Brain microvascular endothelial cell (primary cell): Measurements from ENCODE around the gene WNT5A.
"Not testable (repeated sequence)": the region's sequence is repeated elsewhere in the genome, so short reads cannot be mapped to it uniquely, and the experiment has no call there.

Experiments used
- DNase-seq: peaks from one replicate; pipeline ENCODE4 v3.0.0-alpha.2; 2020
- H3K27ac ChIP-seq: fragments of 250-450 bp; sonication (Bioruptor Pico); 2 replicates; pipeline ENCODE4 v1.5.1; 2020; ENCODE audit warnings: mild to moderate bottlenecking, moderate library complexity
- H3K27me3 ChIP-seq: fragments of 250-450 bp; sonication (Bioruptor Pico); replicated peaks from 2 replicates; pipeline ENCODE4 v1.5.1; 2020; ENCODE audit warnings: mild to moderate bottlenecking
- H3K36me3 ChIP-seq: fragments of 250-450 bp; sonication (Bioruptor Pico); replicated peaks from 2 replicates; pipeline ENCODE4 v1.5.1; 2020; ENCODE audit warnings: mild to moderate bottlenecking
- H3K4me3 ChIP-seq: 2 replicates; pipeline ENCODE4 v1.5.1; 2011; ENCODE audit warnings: low read depth, mild to moderate bottlenecking, control low read depth, low read length, moderate library complexity
- in situ Hi-C: cut with HindIII; loops from 2 replicates; pipeline ENCODE4 v1.10.0; 2017; ENCODE audit warnings: low sequenced_read_pairs, low pct_ligation_motif_present
- TF ChIP-seq, protein P1 (sequence below): IDR thresholded peaks from 2 replicates; pipeline ENCODE4 v1.5.1; 2011; ENCODE audit warnings: low read depth, mild to moderate bottlenecking, moderate library complexity, low read length, control low read depth, inconsistent platforms; ENCODE audit errors: missing control alignments

The WNT5A gene

DNA sequence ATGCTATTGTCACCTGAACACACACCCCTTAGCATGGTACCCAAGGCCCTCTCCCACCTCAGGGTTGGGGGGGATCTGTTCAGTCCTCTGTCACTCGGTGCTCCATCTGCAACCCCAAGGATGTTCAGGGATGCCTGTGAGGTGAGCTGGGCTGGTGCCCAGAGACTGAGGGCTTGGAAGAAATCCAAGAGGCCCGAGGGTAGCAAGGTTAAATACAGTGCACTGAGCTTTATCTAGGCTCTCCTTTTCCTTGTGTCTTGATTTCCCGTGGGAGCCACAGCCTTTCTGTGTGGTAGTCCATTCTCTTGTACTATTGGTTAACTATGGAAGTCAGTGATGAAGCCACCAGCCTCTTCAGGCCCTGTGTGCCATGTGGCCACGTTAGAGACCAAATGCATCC lies 18.7 kb upstream of the WNT5A start:
- H3K36me3 ChIP-seq, result no peaks in the 10 kb centered on the region
- H3K27ac ChIP-seq, result no peak overlapping the region
- no peak for DNase-seq
- TF ChIP-seq, protein P1, sequence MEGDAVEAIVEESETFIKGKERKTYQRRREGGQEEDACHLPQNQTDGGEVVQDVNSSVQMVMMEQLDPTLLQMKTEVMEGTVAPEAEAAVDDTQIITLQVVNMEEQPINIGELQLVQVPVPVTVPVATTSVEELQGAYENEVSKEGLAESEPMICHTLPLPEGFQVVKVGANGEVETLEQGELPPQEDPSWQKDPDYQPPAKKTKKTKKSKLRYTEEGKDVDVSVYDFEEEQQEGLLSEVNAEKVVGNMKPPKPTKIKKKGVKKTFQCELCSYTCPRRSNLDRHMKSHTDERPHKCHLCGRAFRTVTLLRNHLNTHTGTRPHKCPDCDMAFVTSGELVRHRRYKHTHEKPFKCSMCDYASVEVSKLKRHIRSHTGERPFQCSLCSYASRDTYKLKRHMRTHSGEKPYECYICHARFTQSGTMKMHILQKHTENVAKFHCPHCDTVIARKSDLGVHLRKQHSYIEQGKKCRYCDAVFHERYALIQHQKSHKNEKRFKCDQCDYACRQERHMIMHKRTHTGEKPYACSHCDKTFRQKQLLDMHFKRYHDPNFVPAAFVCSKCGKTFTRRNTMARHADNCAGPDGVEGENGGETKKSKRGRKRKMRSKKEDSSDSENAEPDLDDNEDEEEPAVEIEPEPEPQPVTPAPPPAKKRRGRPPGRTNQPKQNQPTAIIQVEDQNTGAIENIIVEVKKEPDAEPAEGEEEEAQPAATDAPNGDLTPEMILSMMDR, result no peak
- no peak overlapping the region for H3K4me3 ChIP-seq
- in situ Hi-C loops, result no loop called here
- no peaks in the 10 kb centered on the region for H3K27me3 ChIP-seq

GRCh38 chr3:55505102-55505501 lies 18.0 kb upstream of the WNT5A start:
- in situ Hi-C loops, H3K4me3 ChIP-seq, H3K27me3 ChIP-seq, H3K27ac ChIP-seq, H3K36me3 ChIP-seq: not testable (repeated sequence)
- peak; percentile 34 for DNase-seq
- TF ChIP-seq, protein P1, result peak; percentile 54

GRCh38 chr3:55501905-55502304 lies 14.8 kb upstream of the WNT5A start:
- Histone ChIP-seq H3K36me3 (no peaks in the 10 kb centered on the region), H3K27me3 (no peaks in the 10 kb centered on the region), H3K4me3 (no peak overlapping the region), H3K27ac (no peak overlapping the region)
- TF ChIP-seq, protein P1, result no peak
- no peak for DNase-seq
- in situ Hi-C loops, result no loop called here

GRCh38 chr3:55500555-55501330 lies 13.6 kb upstream of the WNT5A start:
- no peak overlapping the region for H3K4me3 ChIP-seq
- TF ChIP-seq, protein P1, result no peak
- H3K36me3 ChIP-seq, result no peaks in the 10 kb centered on the region
- no peak for DNase-seq
- no peaks in the 10 kb centered on the region for H3K27me3 ChIP-seq
- H3K27ac ChIP-seq, result no peak overlapping the region
- in situ Hi-C loops, result no loop called here

DNA sequence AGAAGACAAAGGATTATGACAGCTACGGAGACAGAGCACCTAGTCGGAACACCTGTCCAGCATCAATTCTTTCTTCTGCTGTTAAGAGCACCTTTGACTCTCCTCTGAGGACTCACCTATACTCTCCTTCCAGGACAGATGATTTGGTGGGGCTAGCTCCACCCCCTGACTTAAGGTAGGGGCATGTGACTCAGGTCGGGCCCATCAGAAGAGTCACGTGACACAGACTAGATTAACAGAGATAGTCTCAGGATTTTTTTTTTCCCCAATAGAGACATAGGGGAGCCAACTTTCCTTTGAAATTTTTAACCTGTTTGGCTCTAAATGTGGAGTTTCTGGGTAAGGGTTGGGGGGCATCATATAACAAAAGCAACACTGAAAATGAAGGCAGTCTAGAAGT lies 11.4 kb upstream of the WNT5A start:
- in situ Hi-C loops, result loop anchor here (25.0 kb wide), 4 partner anchors 214 to 636 kb away; no protein-coding TSS in a partner anchor

More for the DNA sequence above, 11.4 kb upstream of the WNT5A start:
- Histone ChIP-seq H3K27ac (no peak overlapping the region), H3K27me3 (no peaks in the 10 kb centered on the region), H3K4me3 (no peak overlapping the region), H3K36me3 (no peaks in the 10 kb centered on the region)
- TF ChIP-seq, protein P1, result no peak
- no peak for DNase-seq
